T-helper 2 cell treated with Interferon-gamma antibody and Interleukin-4, amounts not matched to agents 5 μg/mL and 100 μg/mL, for 36 hours (primary cell): ENCODE data around the gene TTLL12.

ENCODE experiments used
- DNase-seq: peaks from one replicate; pipeline ENCODE4 v3.0.0; 2021; ENCODE audit warnings: low spot score
- H3K27ac Mint-ChIP-seq: one replicate; pipeline ENCODE4 v1.8.0; 2021; ENCODE audit warnings: mild to moderate bottlenecking, mixed read lengths
- H3K27me3 Mint-ChIP-seq: one replicate; pipeline ENCODE4 v1.8.0; 2021; ENCODE audit warnings: low read depth, mixed read lengths
- H3K36me3 Mint-ChIP-seq: one replicate; pipeline ENCODE4 v1.8.0; 2021; ENCODE audit warnings: low read depth, mixed read lengths
- H3K4me1 Mint-ChIP-seq: one replicate; pipeline ENCODE4 v1.8.0; 2021; ENCODE audit warnings: low read depth, mixed read lengths
- H3K4me3 Mint-ChIP-seq: one replicate; pipeline ENCODE4 v1.8.0; 2022; ENCODE audit warnings: mild to moderate bottlenecking, moderate library complexity, mixed read lengths
- H3K9me3 Mint-ChIP-seq: one replicate; pipeline ENCODE4 v1.8.0; 2021; ENCODE audit warnings: mixed read lengths

The TTLL12 gene

GRCh38 chr22:43180670-43181069 is 6.3 kb downstream of the TTLL12 start:
- peaks cover 21% of the 10 kb centered on the region for H3K36me3 Mint-ChIP-seq
- H3K4me1 Mint-ChIP-seq, result peaks cover 14% of the 10 kb centered on the region
- no peaks in the 10 kb centered on the region for H3K9me3 Mint-ChIP-seq
- no peak overlapping the region for H3K4me3 Mint-ChIP-seq
- no peak for DNase-seq
- H3K27ac Mint-ChIP-seq, result no peak overlapping the region
- no peaks in the 10 kb centered on the region for H3K27me3 Mint-ChIP-seq

GRCh38 chr22:43179911-43180195 is 7.1 kb downstream of the TTLL12 start:
- no peaks in the 10 kb centered on the region for H3K27me3 Mint-ChIP-seq
- H3K36me3 Mint-ChIP-seq, result peaks cover 21% of the 10 kb centered on the region
- no peak for DNase-seq
- no peak overlapping the region for H3K4me3 Mint-ChIP-seq
- H3K9me3 Mint-ChIP-seq, result no peaks in the 10 kb centered on the region
- peaks cover 11% of the 10 kb centered on the region for H3K4me1 Mint-ChIP-seq
- H3K27ac Mint-ChIP-seq, result no peak overlapping the region

GRCh38 chr22:43179146-43179910 is 7.6 kb downstream of the TTLL12 start:
- Mint-ChIP-seq H3K9me3 (no peaks in the 10 kb centered on the region), H3K36me3 (peaks cover 20% of the 10 kb centered on the region), H3K4me3 (no peak overlapping the region), H3K27me3 (no peaks in the 10 kb centered on the region), H3K27ac (no peak overlapping the region), H3K4me1 (peaks cover 6% of the 10 kb centered on the region)
- DNase-seq, result no peak

- Mint-ChIP-seq H3K4me1 (peaks cover 2% of the 10 kb centered on the region), H3K27me3 (no peaks in the 10 kb centered on the region), H3K36me3 (peaks cover 27% of the 10 kb centered on the region), H3K9me3 (no peaks in the 10 kb centered on the region), H3K27ac (no peak overlapping the region), H3K4me3 (no peak overlapping the region)
- no peak for DNase-seq
Observed at GRCh38 chr22:43177479-43177878, 9.5 kb downstream of the TTLL12 start.

GRCh38 chr22:43176090-43176489 is 10.8 kb downstream of the TTLL12 start:
- DNase-seq, result no peak
- no peak overlapping the region for H3K27ac Mint-ChIP-seq
- peaks cover 31% of the 10 kb centered on the region for H3K36me3 Mint-ChIP-seq

GRCh38 chr22:43174941-43175531 is 11.9 kb downstream of the TTLL12 start:
- Mint-ChIP-seq H3K4me3 (no peak overlapping the region), H3K4me1 (no peaks in the 10 kb centered on the region), H3K27me3 (no peaks in the 10 kb centered on the region), H3K36me3 (peaks cover 35% of the 10 kb centered on the region), H3K9me3 (no peaks in the 10 kb centered on the region), H3K27ac (no peak overlapping the region)
- no peak for DNase-seq

More at GRCh38 chr22:43176090-43176489, 10.8 kb downstream of the TTLL12 start:
- H3K4me1 Mint-ChIP-seq, result no peaks in the 10 kb centered on the region
- no peak overlapping the region for H3K4me3 Mint-ChIP-seq
- H3K27me3 Mint-ChIP-seq, result no peaks in the 10 kb centered on the region
- H3K9me3 Mint-ChIP-seq, result no peaks in the 10 kb centered on the region

- H3K4me3 Mint-ChIP-seq, result no peak overlapping the region
- no peak overlapping the region for H3K27ac Mint-ChIP-seq
- H3K36me3 Mint-ChIP-seq, result peaks cover 27% of the 10 kb centered on the region
- H3K4me1 Mint-ChIP-seq, result no peaks in the 10 kb centered on the region
- no peaks in the 10 kb centered on the region for H3K9me3 Mint-ChIP-seq
- DNase-seq, result no peak
- H3K27me3 Mint-ChIP-seq, result no peaks in the 10 kb centered on the region
Observed at GRCh38 chr22:43173976-43174720, 12.8 kb downstream of the TTLL12 start.

GRCh38 chr22:43173566-43173965 is 13.4 kb downstream of the TTLL12 start:
- Mint-ChIP-seq H3K4me3 (no peak overlapping the region), H3K27ac (no peak overlapping the region), H3K9me3 (no peaks in the 10 kb centered on the region), H3K4me1 (no peaks in the 10 kb centered on the region), H3K27me3 (no peaks in the 10 kb centered on the region), H3K36me3 (peaks cover 25% of the 10 kb centered on the region)
- no peak for DNase-seq

GRCh38 chr22:43172191-43172590 is 14.7 kb downstream of the TTLL12 start:
- DNase-seq, result no peak
- Mint-ChIP-seq H3K27ac (no peak overlapping the region), H3K36me3 (peaks cover 27% of the 10 kb centered on the region), H3K4me3 (no peak overlapping the region), H3K9me3 (no peaks in the 10 kb centered on the region), H3K4me1 (no peaks in the 10 kb centered on the region), H3K27me3 (no peaks in the 10 kb centered on the region)

GRCh38 chr22:43171607-43172006 is 15.3 kb downstream of the TTLL12 start:
- H3K9me3 Mint-ChIP-seq, result no peaks in the 10 kb centered on the region

GRCh38 chr22:43171019-43171491 is 15.9 kb downstream of the TTLL12 start:
- H3K27me3 Mint-ChIP-seq, result no peaks in the 10 kb centered on the region
- H3K4me1 Mint-ChIP-seq, result no peaks in the 10 kb centered on the region
- H3K27ac Mint-ChIP-seq, result no peak overlapping the region
- peaks cover 25% of the 10 kb centered on the region for H3K36me3 Mint-ChIP-seq
- H3K9me3 Mint-ChIP-seq, result no peaks in the 10 kb centered on the region
- no peak for DNase-seq
- no peak overlapping the region for H3K4me3 Mint-ChIP-seq

More at GRCh38 chr22:43171607-43172006, 15.3 kb downstream of the TTLL12 start:
- Mint-ChIP-seq H3K27me3 (no peaks in the 10 kb centered on the region), H3K27ac (no peak overlapping the region), H3K36me3 (peaks cover 27% of the 10 kb centered on the region), H3K4me3 (no peak overlapping the region), H3K4me1 (no peaks in the 10 kb centered on the region)
- DNase-seq, result no peak

GRCh38 chr22:43170131-43170480 is 16.8 kb downstream of the TTLL12 start:
- H3K27me3 Mint-ChIP-seq, result no peaks in the 10 kb centered on the region
- H3K4me1 Mint-ChIP-seq, result no peaks in the 10 kb centered on the region
- H3K27ac Mint-ChIP-seq, result no peak overlapping the region
- H3K9me3 Mint-ChIP-seq, result no peaks in the 10 kb centered on the region
- H3K4me3 Mint-ChIP-seq, result no peak overlapping the region
- peaks cover 24% of the 10 kb centered on the region for H3K36me3 Mint-ChIP-seq
- DNase-seq, result no peak

- Mint-ChIP-seq H3K36me3 (peaks cover 24% of the 10 kb centered on the region), H3K4me3 (no peak overlapping the region)
Observed at GRCh38 chr22:43169310-43170130, 17.4 kb downstream of the TTLL12 start.

More at GRCh38 chr22:43169310-43170130, 17.4 kb downstream of the TTLL12 start:
- Mint-ChIP-seq H3K27me3 (no peaks in the 10 kb centered on the region), H3K27ac (no peak overlapping the region), H3K9me3 (no peaks in the 10 kb centered on the region), H3K4me1 (no peaks in the 10 kb centered on the region)
- DNase-seq, result no peak
